Stimulated activated CD4-positive, alpha-beta T cell treated with anti-CD3 and anti-CD28 coated beads, Interleukin-15, amount 100 ng/mL, for 24 hours (primary cell): Measurements from ENCODE around the gene MAN1C1.
"Not testable (repeated sequence)": the region's sequence is repeated elsewhere in the genome, so short reads cannot be mapped to it uniquely, and the experiment has no call there.

Experiments used
- DNase-seq: peaks from one replicate; pipeline ENCODE4 v3.0.0-alpha.2; 2020

MAN1C1 gene

GRCh38 chr1:25658791-25659431 lies 42.3 kb downstream of the MAN1C1 start:
- no peak for DNase-seq

GRCh38 chr1:25661043-25661815 lies 44.6 kb downstream of the MAN1C1 start:
- no peak for DNase-seq

GRCh38 chr1:25662061-25662460 lies 45.5 kb downstream of the MAN1C1 start:
- DNase-seq, result no peak

- not testable (repeated sequence) for DNase-seq
Measured at GRCh38 chr1:25662959-25663358, 46.4 kb downstream of the MAN1C1 start.

- DNase-seq, result no peak
Measured at GRCh38 chr1:25664357-25665199, 48.0 kb downstream of the MAN1C1 start.

- no peak for DNase-seq
Measured at GRCh38 chr1:25666460-25666859, 49.9 kb downstream of the MAN1C1 start.

GRCh38 chr1:25668931-25669573 lies 52.5 kb downstream of the MAN1C1 start:
- DNase-seq, result peak; percentile 22

- no peak for DNase-seq
Measured at GRCh38 chr1:25669781-25670567, 53.4 kb downstream of the MAN1C1 start.

- DNase-seq, result no peak
Measured at GRCh38 chr1:25671929-25672328, 55.3 kb downstream of the MAN1C1 start.

- peak; percentile 23 for DNase-seq
Measured at GRCh38 chr1:25672763-25673409, 56.3 kb downstream of the MAN1C1 start.

GRCh38 chr1:25673456-25673855 lies 56.9 kb downstream of the MAN1C1 start:
- DNase-seq, result no peak

GRCh38 chr1:25673962-25674806 lies 57.6 kb downstream of the MAN1C1 start:
- peak; percentile 21 for DNase-seq

GRCh38 chr1:25674807-25675084 lies 58.2 kb downstream of the MAN1C1 start:
- no peak for DNase-seq

GRCh38 chr1:25675729-25676476 lies 59.3 kb downstream of the MAN1C1 start:
- DNase-seq, result peak; percentile 88

- peak; percentile 50 for DNase-seq
Measured at GRCh38 chr1:25676488-25676887, 59.9 kb downstream of the MAN1C1 start.

GRCh38 chr1:25677193-25677773 lies 60.7 kb downstream of the MAN1C1 start:
- DNase-seq, result no peak

- no peak for DNase-seq
Measured at GRCh38 chr1:25679171-25679570, 62.6 kb downstream of the MAN1C1 start.

GRCh38 chr1:25680701-25681100 lies 64.1 kb downstream of the MAN1C1 start:
- no peak for DNase-seq

GRCh38 chr1:25682059-25682601 lies 65.5 kb downstream of the MAN1C1 start:
- DNase-seq, result no peak
